Measurements from ENCODE around the gene SNRNP48.

SNRNP48 gene

DNA sequence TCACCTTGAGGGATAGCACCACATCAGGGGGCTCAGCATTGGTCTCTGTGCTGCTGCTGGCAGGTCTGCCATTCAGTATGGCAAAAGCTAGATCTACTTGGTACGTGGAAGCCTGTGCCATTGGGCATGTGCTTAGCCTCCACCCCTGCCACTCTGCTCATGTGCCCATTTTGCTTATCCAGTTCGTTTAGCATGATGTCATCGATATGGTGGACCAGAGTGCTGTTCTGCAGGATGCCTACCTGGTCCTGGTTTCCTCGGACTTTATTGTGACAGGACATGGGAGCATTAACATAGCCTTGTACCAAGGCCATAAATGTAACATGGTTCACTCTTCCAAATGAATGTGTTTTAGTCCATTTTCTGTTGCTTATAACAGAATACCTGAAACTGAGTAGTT lies 68.5 kb downstream of the SNRNP48 start:
- TF ChIP-seq, protein P1, sequence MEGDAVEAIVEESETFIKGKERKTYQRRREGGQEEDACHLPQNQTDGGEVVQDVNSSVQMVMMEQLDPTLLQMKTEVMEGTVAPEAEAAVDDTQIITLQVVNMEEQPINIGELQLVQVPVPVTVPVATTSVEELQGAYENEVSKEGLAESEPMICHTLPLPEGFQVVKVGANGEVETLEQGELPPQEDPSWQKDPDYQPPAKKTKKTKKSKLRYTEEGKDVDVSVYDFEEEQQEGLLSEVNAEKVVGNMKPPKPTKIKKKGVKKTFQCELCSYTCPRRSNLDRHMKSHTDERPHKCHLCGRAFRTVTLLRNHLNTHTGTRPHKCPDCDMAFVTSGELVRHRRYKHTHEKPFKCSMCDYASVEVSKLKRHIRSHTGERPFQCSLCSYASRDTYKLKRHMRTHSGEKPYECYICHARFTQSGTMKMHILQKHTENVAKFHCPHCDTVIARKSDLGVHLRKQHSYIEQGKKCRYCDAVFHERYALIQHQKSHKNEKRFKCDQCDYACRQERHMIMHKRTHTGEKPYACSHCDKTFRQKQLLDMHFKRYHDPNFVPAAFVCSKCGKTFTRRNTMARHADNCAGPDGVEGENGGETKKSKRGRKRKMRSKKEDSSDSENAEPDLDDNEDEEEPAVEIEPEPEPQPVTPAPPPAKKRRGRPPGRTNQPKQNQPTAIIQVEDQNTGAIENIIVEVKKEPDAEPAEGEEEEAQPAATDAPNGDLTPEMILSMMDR (IDR thresholded peaks at IDR 0.05; ENCODE audit: extremely low read depth, missing control alignments) = no peak

DNA sequence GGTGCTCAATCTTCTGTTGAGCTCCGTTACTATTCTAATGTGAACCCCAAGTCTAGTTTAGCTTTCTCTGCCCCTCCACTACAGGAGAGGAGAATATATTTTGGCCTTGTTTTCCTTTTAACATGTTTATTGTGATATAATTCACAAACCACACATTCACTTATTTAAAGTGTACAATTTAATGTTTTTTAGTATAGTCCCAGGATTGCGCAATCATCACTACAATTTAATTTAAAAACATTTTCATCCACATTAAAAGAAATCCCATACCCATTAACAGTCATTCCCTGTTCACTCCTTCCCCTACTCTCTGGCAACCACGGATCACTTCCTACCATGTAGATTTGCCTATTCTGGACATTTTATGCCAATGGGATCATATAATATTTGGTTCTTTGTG lies 71.4 kb downstream of the SNRNP48 start:
- TF ChIP-seq, protein P1 (IDR thresholded peaks at IDR 0.05; ENCODE audit: extremely low read depth, missing control alignments) = no peak
- DNase-seq (ENCODE audit: low spot score) = no peak

More for the DNA sequence above, 68.5 kb downstream of the SNRNP48 start:
- DNase-seq (ENCODE audit: low spot score) = no peak
